ENCODE data around the gene PTMS.
A peak's percentile ranks its signal among the peaks of the same experiment; 100 is the strongest.

DNA sequence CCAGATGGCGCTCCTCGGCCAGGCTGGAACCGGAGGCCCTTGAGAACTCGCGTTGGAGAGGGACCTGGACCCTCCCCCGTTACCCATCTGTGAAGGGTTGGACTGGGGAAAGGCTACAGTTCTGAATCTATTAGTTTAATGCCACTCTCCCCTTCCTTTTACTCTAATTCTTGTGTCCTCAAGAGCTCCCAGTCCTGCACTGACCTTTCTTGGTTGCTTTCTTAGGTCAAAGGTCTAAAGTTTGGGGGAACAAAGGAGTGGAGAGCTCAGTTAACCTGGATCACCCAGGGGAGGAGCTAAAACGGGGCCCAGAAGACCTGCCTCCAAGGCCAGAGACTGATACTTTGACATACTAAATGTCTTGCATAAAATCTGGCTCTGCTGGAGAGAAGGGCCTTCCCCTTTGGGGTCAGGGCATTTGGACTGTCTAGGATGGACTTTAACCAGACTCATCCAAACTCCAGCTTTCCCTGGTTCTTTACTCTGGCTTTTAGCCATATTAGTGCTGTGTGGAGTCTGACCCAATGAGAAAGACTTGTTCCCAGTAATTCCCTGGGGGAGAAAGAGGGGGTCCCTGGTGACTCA, 12.3 kb upstream of the PTMS start:
- no peak for TF ChIP-seq POLR2A (IDR thresholded peaks at IDR 0.05)
- TF ChIP-seq, protein P1, sequence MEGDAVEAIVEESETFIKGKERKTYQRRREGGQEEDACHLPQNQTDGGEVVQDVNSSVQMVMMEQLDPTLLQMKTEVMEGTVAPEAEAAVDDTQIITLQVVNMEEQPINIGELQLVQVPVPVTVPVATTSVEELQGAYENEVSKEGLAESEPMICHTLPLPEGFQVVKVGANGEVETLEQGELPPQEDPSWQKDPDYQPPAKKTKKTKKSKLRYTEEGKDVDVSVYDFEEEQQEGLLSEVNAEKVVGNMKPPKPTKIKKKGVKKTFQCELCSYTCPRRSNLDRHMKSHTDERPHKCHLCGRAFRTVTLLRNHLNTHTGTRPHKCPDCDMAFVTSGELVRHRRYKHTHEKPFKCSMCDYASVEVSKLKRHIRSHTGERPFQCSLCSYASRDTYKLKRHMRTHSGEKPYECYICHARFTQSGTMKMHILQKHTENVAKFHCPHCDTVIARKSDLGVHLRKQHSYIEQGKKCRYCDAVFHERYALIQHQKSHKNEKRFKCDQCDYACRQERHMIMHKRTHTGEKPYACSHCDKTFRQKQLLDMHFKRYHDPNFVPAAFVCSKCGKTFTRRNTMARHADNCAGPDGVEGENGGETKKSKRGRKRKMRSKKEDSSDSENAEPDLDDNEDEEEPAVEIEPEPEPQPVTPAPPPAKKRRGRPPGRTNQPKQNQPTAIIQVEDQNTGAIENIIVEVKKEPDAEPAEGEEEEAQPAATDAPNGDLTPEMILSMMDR (IDR thresholded peaks at IDR 0.05), result peak; percentile 25 to 99 (median 95)

Measured in testis (tissue), 2 donors.